C4-2B (cell line): Measurements from ENCODE around the gene SFXN3.

Source experiments
- CTCF ChIP-seq: fragments of 450-650 bp; conservative IDR thresholded peaks from 2 replicates; pipeline ENCODE4 v1.5.1; 2017; ENCODE audit warnings: mild to moderate bottlenecking
- ZFX ChIP-seq: fragments of 450-650 bp; IDR thresholded peaks from 2 replicates; pipeline ENCODE4 v1.6.1; 2017

- TF ChIP-seq CTCF (no peak), ZFX (no peak)
Observed at GRCh38 chr10:101033276-101033675, 2.2 kb downstream of the SFXN3 start.
